ENCODE results near the gene CDK3.
A peak's percentile ranks its signal among the peaks of the same experiment; 100 is the strongest.
"Not testable (repeated sequence)": the region's sequence is repeated elsewhere in the genome, so short reads cannot be mapped to it uniquely, and the experiment has no call there.

The CDK3 gene

GRCh38 chr17:76017481-76018339 lies 17.1 kb downstream of the CDK3 start:
- DNase-seq: no peak

DNA sequence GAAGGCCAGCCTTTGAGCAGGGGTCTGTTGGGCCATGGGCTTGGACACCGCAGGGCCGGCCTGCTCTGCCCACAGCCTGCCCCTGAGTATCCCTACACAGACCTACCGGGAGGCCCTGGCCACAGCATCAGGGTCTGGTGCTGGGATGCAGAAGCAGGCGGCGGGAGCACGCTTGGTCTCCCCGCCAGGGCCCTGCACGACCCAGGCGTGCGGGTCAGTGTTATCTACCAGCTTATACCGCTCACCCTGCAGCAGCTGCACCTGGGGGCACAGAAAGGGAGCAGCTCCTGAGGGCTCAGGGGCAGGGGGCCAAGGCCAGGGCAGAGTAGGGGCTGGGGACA lies 17.7 kb downstream of the CDK3 start:
- no peak for DNase-seq

GRCh38 chr17:76018801-76019200 lies 18.1 kb downstream of the CDK3 start:
- DNase-seq: no peak

DNA sequence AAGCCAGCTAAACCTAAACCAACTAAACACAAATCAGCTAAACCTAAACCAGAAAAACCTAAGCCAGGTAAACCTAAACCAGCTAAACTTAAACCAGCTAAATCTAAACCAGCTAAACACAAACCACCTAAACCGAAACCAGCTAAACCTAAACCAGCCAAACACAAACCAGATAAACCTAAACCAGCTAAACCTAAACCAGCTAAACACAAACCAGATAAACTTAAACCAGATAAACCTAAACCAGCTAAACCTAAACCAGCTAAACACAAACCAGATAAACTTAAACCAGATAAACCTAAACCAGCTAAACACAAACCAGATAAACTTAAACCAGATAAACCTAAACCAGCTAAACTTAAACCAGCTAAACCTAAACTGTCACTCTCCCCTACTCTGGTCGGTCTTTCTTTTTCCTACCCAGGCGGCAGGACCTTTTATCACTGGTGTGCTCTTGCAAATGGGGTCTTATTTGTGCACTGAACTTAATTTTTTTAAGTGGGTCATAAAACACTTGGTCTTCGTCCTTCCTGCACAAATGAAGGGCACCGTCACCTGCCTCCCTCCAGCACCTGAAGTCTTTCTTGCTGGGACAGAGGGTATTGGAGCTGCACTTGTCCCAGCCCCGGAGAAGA lies 19.3 kb downstream of the CDK3 start:
- DNase-seq: no peak

DNA sequence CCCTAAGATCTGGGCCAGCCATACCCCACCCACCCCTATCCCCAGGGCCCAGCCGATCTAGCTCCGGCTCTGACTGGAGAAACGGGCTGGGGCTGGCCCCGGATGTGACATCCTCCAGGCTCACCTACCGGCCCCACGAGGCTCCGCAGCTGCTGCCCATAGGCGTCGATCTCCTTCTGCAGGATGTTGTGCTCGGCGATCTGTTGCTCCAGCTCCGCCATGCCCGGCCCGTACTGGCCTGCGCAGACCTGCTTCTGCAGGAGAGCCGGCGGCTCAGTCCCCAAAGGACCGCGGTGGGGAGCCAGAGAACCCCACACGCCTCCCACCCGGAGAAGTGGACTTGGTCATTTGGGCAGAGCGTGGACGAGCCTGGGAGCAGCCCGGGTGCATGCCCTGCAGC lies 21.6 kb downstream of the CDK3 start:
- no peak for DNase-seq

DNA sequence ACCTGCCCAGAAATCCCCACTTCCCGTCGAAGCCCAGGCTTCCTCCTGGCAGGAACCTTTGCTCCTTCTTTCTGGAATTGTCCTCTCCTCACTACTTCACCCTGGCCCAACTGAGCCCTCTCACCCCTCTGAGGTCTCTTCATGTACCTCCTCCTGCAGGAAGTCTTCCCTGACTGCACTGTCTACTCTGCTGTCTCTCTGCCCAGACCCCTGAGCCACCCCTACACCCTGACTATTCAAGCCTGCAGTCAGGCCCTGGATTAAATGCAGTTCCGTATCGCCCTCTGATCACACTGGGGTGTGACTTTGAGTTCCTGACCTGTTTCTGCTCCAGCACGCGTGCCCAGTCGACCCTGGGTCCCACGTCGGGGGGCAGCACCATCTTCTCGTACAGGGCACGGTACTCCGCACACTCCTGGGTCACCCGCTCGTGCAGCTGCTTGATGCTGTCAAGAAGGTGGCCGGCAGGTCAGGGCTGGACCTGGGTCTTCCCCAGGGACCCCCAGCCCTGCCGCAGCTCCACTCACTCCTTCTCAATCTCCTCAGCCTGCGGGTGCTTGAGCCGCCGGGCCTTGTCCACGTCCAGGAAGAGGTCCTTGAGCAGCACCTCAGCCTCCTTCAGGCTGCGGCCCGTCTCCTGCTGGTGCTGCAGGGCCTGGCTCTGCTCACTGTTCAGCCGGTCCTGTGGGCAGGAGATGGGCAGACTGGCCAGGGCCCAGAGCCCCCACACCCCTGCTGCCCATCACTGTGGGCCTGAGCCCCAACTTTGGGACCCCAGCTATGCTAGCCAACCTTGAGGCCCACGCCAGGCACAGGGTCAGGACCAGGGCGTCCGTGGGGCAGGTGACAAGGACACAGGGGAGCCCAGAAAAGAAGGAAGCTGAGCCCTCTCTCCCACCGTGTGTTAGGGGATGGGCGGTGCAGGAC lies 22.6 kb downstream of the CDK3 start:
- no peak for DNase-seq

DNA sequence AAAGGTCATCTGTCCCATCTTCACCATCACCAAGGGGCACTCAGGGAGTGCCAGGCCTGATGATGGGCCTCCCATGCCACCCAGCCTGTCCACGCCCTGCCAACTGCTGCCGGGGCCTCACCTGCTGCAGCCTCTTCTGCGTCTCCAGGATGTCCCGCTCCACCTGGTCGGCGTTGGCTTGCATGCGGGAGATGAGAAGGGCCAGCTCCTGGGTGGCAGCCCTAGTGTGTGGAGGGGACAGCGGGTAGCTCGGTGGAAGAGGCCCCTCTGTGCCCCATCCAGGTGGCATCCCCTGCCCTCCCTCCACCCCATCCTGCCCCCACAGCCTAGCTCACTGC lies 23.2 kb downstream of the CDK3 start:
- DNase-seq: no peak

- DNase-seq: no peak
Measured at GRCh38 chr17:76024353-76024752, 23.7 kb downstream of the CDK3 start.

GRCh38 chr17:76025294-76025693 lies 24.6 kb downstream of the CDK3 start:
- DNase-seq: no peak

DNA sequence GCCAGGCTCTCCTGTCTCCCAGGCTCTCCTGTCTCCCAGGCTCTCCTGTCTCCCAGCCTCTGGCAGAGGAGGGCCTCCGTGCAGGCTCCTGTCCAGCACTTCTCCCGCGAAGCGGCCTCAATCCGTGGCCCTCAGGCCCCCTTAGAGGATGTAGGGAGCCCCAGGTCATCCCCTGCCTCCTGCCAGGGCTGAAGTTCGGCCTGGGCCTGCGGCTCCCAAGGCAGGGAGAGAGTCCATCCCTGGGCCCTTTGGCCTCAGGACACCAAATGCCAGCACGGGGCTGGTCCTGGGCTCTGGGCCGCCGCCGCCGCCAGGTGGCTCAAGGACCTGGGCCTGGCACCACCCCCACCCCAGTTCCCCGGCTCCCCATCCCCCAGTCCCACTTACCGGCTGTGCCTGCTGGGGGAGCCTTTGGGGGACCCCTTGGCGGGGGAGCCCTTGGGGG lies 26.1 kb downstream of the CDK3 start:
- DNase-seq: no peak

DNA sequence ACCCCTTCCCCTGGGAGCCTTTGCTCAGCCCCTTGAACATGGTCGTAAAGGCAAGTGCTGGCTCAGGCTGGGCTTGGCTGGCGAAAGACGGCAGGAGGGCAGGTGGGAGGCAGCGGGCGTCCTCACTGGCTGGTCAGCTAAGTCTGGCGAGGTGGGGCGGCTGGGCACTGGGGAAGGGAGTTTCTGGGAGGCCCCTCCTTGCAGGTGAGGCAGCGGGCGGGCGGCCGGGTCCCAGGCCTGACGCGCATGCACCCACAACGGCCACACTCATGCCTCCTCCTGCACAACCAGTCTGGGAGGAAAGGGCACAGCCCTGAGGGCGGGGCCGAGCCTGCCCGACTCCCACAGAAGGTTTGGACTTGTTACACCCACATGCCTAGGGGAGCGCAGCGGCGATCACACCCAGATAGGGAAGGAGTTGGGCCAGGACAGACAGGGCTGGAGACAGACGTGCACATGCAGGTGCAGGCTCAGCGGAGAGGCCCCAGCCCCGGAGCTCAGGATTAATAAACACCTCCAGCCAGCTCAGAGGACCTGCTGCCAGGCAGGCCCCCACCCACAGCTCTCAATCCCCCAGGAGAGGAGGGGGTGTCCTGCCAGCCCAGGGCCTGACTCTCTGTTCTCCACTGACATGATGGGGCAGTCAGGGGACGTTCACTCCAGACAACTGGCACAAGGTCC lies 26.6 kb downstream of the CDK3 start, which contains the start of gene EVPL:
Gene EVPL, minus strand, starts transcription at position 148 of the 681 bp plus-strand sequence. Its CDS starts 108 bp downstream, at position 40.
- DNase-seq: no peak

DNA sequence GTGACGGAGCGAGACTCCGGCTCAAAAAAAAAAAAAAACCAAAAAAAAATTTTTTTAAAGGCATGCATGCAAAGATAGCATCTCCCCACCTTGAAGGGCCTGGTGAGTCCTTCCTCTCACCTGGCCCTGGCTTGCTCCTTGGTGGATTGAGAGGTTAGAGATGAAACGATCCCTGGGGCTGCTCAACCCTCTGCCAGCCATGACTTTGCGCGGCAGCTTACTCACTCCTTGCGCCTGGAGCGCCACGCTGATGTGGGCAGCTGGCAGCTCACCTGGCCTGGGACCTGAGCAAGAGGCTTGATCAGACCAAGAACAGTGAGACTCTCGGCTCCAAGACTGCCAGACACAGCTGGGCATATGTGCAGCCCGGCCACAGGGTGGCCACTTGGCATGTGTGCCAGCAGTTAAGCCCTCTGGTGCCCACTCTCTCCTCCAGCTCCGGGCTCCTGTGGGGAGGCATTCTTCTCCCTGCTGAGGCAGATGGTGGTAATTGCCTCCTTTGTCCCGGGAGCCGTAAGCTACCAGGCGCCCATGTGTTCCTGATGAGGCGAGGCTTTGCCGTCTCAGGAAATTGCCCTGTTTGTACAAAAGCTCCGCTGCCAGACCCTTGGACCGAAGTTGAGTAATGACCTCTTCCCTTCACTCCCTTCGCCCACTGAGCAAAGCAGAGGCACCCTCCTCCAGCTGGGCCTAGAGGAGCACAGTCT lies 31.6 kb downstream of the CDK3 start:
- peak; percentile 8 for DNase-seq

GRCh38 chr17:76032780-76033108 lies 32.1 kb downstream of the CDK3 start:
- DNase-seq: no peak

GRCh38 chr17:76033139-76033538 lies 32.5 kb downstream of the CDK3 start:
- no peak for DNase-seq

GRCh38 chr17:76034428-76035350 lies 34.0 kb downstream of the CDK3 start:
- no peak for DNase-seq

DNA sequence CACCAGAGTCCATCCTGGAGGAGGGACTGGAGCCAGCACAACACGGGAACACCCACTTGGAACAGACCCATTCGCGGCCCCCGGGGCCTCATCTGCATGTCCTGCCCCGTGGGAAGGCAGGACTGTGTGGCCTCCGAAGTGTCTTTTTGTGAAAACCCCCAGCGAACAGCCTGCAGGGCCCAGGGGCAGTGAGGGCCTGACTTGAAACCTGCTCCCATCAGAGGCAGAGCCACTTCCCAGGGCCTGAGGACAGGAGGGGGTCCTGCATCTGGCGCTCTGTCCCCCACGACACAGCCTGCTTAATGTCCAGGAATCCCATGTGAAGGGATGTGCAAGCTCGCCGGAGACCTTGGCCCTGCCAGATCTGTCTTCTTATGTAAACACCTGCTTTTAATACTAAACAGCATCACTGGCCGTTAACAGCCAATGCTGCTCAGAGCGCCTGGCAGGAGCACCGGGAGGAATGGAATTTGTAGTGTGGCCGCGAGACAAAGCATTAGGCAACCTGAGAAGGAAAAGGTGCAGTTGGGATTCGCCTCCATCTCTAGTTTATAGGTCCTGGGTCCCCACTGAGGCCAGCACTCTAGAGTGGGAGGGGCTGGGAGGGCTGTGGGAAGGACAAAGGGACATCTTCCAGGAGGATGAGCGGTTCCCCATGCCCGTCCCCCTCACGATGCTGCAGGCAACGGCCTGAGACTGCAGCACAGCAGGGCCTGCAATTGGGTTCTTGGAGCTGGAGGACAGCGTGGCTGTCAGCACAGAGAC lies 36.0 kb downstream of the CDK3 start:
- DNase-seq: peak; percentile 2

- no peak for DNase-seq
Measured at GRCh38 chr17:76038050-76038449, 37.4 kb downstream of the CDK3 start.

GRCh38 chr17:76039121-76039520 lies 38.5 kb downstream of the CDK3 start:
- DNase-seq: no peak

DNA sequence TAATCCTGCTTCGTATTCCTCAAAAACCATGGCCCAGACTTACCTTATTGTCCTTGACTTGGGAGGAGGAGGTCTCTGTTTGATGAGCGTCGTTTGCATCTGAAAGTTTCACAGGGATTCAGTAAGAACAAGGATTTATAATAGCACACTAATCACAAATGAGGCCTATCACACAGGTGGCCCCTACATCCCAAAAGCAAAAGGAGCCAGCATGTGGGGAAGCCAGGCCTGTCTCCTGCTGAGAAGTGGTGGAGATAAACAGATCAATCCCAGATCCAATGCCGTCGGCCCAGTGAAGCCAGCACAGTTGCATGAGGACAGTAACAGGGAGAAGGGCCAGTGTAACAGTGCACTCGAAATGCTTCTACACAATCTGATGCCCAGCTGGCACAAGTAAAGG lies 39.7 kb downstream of the CDK3 start:
- DNase-seq: no peak

DNA sequence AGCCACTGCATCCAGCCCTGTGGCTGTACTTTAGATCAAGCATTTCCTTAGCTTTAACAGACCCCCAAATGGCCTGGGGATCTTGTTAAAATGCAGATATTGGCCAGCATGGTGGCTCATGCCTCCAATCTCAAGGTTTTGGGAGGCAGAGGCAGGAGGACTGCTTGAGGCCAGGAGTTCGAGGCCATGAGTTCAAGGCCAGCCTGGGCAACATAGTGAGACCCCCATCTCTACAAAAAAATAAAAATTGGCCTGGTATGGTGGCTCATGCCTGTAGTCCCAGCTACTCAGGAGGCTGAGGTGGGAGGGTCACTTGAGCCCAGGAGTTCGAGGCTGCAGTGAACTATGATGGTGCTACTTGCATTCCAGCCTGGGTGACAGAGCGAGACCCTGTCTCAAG lies 42.2 kb downstream of the CDK3 start:
- DNase-seq: not testable (repeated sequence)
